Stimulated activated naive CD4-positive, alpha-beta T cell treated with Interleukin-2 at 50 U/mL for 16 hours (primary cell): ENCODE data around the gene VEPH1.

Experiments used
- DNase-seq: peaks from one replicate; lab custom pipeline; 2025; lab: John Stamatoyannopoulos, UW

The VEPH1 gene

GRCh38 chr3:157475921-157476414 lies 27.2 kb downstream of the VEPH1 start:
- no peak for DNase-seq

- DNase-seq, result no peak
These were observed 30.6 kb downstream of the VEPH1 start for GRCh38 chr3:157472648-157473047.

DNA sequence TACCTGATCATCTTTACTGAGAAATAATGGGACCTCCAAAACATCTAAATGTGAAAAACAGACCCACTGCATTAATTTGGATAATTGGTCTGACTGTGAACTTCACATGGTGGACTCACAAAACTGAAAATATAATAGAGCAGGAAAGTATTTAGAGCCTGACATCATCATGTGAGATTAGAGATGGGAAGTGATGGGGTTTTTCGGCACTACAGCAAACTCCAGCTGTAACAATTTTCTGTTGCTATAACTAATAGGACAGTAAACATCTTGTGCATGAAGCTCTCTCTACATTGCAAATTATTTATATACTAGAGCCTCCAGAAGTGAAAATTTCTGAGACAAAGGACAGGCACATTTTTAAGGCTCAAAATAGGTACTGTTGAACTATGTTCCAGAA lies 32.2 kb downstream of the VEPH1 start:
- DNase-seq, result no peak

DNA sequence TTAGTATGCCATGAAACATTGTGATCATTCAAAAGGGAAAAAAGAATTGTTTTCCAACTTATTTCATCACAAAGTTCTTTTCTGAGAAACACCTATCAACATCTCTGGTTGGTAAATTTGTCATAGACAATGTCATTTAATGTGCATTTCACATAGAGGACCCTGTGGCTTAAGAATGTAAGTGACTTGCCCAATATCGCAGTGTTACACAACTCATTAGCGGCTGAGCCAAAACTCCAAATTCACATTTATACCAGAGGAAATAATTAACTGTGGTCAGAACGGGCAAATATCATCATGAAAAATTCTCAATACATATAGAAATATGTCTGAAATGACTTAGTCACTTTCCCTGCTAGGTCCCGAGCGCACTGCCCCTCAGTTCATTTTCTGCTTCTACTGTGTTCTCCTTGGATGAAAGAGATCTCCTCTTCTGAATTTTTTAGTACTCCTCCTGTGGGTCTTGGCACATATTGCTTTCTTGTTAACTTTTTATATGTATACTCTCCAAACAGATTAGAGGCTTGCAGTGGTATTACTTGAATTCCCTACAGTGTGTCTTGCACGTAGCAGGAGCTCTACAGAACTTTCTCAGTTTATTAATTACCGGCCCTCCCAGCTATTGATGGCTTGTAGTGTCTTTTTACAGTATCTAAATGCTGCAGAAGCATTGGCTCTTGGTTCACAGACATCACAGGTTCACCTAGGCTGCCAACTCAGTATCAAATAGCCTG lies 33.5 kb downstream of the VEPH1 start:
- no peak for DNase-seq

GRCh38 chr3:157467200-157467599 lies 36.0 kb downstream of the VEPH1 start:
- DNase-seq, result no peak

DNA sequence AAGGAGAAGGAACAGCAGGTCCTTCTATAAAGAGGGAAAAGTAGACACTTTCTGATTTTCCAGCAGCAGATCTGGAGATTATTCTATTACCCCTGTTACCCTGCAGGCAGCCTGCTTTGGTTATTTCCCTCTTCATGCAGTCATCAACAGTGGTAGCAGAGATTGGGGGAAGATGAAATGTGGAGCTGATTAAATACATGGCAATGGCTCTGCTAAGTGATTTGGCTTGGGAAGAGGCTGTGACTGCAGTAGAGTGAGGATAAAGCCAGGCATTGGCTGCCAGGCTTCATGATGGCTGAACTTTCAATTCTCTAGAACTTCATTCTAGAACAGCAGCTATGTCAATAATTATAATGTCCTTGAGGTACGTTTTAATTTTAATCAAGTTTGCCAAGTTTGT lies 37.5 kb downstream of the VEPH1 start:
- no peak for DNase-seq

- no peak for DNase-seq
These were observed 38.9 kb downstream of the VEPH1 start for GRCh38 chr3:157464321-157464720.

- DNase-seq, result no peak
These were observed 39.4 kb downstream of the VEPH1 start for GRCh38 chr3:157463816-157464215.

GRCh38 chr3:157460253-157460652 lies 43.0 kb downstream of the VEPH1 start:
- no peak for DNase-seq

- no peak for DNase-seq
These were observed 43.5 kb downstream of the VEPH1 start for GRCh38 chr3:157459706-157460105.

- no peak for DNase-seq
These were observed 49.4 kb downstream of the VEPH1 start for GRCh38 chr3:157453824-157454223.

- DNase-seq, result no peak
These were observed 51.1 kb downstream of the VEPH1 start for GRCh38 chr3:157452097-157452496.

DNA sequence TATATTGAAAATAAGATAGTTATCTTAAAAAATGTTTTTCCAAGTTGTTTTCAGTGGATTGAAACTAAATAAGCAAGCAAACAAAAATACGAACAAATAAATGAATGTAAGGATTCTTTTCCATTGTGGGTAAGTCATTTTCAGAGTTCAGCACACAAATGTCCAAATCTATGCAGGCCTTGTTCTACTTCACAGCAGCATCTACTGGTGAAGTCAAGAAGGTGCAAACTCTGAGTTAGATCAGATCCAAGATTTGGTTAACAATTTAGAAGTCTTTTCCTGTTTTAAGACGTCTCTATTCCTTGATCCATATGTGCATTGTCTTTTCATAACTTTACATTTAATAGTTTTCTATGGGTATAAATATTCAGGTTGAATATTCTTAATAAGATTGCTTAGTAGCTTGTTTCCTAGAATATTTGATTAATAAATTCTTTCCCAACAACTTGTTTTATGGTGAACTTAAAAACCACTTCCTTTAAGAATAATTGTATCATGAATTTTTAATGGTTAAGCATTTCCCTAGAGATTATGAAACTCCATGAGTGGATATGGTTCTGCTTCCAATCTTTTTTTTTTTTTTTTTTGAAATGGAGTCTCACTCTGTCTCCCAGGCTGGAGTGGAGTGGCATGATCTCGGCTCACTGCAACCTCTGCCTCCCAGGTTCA lies 56.1 kb downstream of the VEPH1 start:
- no peak for DNase-seq

DNA sequence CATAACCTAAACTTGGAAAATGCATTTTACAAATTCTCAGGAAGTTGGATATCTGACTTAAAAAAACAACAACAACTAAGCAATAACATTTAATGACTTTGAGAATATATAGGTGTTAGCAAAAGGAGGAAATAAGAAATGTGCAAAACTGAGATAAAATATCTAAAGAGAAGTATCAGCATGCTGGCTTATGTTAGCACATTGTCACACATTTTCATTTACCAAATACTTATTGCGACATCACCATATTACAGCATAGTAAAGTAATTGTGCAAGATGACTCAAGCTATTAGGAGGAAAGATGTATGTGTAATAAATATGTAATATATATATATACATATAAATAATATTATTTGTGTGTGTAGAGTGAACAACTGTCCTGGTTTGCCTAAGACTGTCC lies 57.4 kb downstream of the VEPH1 start:
- no peak for DNase-seq

DNA sequence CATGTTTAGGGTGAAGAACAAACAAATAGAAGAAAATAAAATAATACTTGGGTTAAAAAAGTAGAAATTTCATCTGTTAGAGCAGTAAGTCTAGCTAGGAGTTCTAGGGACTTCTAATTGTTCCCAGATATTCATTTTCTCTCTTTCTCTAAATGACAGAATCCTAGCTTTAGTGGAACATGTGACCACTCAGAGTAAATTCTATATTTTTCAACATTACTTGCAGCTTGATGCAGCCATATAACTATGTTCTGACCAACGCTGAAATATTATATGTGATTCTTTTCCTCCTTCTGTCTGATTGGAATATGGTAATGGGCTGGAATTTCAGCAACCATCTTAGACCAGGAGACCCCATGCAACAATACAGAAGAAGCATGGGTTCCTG lies 58.4 kb downstream of the VEPH1 start:
- DNase-seq, result no peak

DNA sequence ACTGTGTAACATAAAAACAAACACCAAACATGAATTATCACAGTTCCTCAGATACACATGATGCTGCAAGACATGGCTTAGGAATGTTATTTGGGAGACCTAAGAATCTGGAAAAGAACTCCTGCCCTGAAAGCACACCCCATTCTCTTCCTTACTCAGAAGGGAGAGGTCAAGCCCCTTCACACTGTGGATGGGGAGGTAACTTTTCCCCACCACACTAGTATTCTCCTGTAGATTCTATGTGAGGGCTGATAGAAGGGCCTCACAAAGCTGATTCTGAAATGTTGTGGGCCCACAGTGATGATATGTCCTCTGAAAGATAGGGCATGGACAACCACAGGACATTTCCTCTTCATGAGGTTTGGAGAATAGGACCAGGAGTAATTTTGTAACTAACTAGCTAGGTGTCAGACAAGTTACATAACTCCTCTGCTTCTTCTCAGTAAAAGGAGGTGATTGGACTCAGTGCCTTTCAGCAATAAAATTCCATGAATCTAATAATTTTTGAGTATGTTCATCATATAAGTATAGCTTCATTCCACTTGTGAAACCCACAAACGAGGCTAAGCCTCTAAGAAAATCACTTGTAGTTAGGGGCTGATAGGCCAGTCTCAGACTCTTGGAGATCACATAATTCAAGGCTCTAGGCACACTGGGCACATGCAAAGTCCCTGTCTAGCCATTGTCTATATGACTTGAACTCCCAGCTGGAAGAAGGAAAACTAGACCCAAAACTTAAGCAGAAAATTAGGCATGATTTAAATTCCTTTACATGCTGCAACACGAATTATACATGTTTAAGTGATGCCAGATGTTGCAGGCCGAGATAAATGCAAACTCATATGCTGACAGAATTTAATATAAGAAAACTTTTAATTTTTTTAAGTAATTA lies 59.1 kb downstream of the VEPH1 start:
- DNase-seq, result no peak

- DNase-seq, result no peak
These were observed 60.5 kb downstream of the VEPH1 start for GRCh38 chr3:157442729-157443128.

DNA sequence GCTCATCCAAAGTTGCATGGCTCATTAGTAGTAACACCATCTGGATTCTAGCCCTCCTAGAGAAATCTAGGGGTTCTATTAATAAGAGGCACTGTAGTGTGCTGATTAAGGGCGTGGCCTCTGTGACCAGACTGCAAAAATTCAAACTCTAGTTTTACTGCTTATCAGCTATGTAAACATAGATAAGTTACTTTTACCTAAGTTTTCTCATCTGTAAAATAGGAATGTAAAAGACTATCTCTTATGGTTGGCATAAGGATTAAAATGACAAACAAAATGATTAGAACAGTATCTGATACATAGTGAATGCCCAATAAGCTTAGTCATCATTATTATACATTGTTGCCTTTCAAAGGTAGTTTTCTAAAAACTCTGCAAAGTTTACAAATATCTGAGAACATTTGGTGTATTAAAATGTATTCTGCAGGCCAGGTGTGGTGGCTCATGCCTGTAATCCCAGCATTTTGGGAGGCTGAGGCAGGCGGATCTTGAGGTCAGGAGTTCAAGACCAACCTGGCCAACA lies 62.1 kb downstream of the VEPH1 start:
- no peak for DNase-seq

DNA sequence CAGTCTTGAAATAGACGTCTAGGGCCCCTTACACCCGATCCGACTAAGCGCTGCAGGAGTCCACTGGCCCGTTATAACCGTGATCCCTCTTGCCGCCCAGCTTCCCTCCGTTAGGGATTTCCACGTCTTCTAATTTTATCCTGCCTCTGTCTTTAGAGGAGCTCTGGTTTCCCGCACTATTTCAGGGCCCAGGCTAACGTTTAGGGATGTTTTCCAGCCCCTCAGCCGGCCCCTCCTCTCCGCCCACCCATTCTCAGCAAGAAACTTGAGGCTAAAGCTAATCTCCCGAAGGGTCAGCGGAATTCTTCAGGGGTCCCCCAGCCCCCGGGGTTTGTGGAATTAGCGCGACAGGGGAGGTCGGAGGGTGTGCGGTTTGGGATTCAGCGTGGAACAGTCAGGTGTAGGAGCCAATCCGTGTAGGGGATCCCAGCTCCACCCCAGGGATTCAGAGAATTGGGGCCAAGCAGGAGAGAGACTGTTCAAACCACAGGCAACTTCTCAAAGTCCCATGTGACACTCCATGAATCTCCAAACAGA lies 65.0 kb downstream of the VEPH1 start:
- no peak for DNase-seq

- no peak for DNase-seq
These were observed 66.5 kb downstream of the VEPH1 start, which contains the start of gene PTX3 for GRCh38 chr3:157436583-157437291. PTX3 (plus strand) TSS chr3:157436850; CDS start chr3:157436934, 84 bp downstream.

DNA sequence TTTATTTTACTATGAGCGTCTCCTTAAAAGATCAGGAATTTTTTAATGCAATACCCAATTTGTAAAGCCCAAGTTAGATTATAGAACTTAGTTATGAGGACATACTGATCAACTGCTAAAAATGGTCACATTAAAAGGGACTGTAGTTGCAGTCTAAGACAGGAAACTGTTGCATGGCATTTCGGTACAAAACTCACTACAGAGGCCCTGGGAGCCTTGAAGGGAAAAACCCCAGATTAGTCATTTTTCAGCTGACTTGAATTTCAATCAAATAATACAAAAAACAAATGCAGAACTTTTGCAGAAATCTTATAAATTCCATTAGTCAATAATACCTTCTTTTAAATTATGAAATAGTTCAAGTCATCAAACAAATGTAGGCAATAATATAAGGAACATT lies 73.5 kb downstream of the VEPH1 start:
- DNase-seq, result no peak
